Measurements from ENCODE around the gene SAE1.
"Not testable (repeated sequence)": the region's sequence is repeated elsewhere in the genome, so short reads cannot be mapped to it uniquely, and the experiment has no call there.

Gene SAE1

DNA sequence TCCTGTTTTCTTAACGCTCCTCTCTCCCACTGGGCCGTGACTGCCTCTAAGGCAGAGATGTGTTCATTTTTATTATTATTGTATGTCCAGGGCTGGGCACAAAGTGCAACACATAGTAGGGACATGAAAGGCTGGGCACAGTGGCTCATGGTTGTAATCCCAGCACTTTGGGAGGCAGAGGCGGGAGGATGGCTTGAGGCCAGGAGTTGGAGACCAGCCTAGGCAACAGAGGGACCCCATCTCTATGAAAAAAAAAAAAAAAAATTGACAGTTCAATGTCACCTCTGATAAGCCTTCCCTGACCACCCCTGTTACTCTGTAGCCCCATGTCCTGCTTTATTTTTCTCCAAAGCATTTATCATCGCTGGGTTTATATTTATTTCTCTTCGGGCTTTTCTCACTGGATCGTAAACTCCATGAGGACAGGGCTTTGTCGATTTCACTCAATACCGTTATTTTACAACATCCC lies 481 bp upstream of the SAE1 start:
- DNase-seq (ENCODE audit: low read depth): no peak

GRCh38 chr19:47132194-47132852 lies 1.7 kb downstream of the SAE1 start:
- no peak for DNase-seq (ENCODE audit: low read depth)

GRCh38 chr19:47133021-47133471 lies 2.4 kb downstream of the SAE1 start:
- DNase-seq (ENCODE audit: low read depth): no peak

DNA sequence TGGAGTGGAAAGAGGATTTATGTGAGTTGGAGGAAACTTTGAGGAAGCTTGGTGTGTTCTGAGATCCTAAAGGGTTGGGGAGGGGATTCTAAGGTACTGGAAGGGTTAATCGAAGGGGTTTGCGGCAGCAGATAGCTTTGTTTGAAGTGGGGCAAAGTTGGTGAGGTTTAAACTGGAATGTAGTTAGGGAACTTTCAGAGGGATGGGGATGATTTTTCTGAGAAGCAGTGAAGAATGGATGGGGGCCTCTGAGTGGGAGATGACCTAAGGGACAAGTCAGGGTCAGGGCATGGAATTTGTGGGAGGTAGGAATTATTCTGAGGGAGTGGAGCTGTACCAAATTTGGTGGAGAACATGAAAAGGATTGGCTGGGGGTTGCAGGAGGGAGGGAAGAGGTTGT lies 3.9 kb downstream of the SAE1 start:
- DNase-seq (ENCODE audit: low read depth): no peak

- DNase-seq (ENCODE audit: low read depth): no peak
Observed at GRCh38 chr19:47135156-47135555, 4.5 kb downstream of the SAE1 start.

DNA sequence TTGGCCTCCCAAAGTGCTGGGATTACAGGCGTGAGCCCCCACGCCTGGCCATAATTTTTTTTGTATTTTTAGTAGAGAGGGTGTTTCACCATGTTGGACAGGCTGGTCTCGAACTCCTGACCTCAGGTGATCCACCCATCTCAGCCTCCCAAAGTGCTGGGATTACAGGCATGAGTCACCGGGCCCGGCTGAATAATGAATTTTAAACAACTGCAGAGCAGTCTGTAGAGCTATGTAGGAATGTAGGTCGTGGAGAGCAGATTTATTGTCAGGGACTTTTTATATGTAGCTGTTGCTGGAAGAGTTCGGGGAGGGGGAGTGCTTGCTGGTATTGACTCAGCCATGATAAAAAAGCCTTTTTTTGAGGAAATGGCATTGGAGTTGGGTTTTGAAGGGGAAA lies 10.6 kb downstream of the SAE1 start:
- DNase-seq (ENCODE audit: low read depth): not testable (repeated sequence)

DNA sequence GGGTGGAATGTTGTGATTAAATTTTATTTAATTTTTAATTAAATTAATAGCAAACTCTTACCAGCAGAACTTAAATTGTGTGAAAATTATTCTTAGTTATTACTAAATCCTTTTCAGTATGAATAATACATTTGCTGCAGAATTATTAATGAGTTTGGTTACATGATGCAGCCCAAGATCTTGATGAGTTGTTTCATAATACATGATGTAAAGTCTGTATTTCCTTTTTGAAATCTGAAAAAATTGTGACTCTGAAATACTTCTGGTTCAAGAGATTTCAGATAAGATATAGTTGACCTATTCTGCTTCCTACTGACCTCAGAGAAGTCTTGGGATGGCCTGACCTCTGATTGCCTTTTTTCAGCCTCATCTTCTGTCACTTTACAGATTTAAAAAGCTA lies 11.1 kb downstream of the SAE1 start:
- DNase-seq (ENCODE audit: low read depth): no peak

DNA sequence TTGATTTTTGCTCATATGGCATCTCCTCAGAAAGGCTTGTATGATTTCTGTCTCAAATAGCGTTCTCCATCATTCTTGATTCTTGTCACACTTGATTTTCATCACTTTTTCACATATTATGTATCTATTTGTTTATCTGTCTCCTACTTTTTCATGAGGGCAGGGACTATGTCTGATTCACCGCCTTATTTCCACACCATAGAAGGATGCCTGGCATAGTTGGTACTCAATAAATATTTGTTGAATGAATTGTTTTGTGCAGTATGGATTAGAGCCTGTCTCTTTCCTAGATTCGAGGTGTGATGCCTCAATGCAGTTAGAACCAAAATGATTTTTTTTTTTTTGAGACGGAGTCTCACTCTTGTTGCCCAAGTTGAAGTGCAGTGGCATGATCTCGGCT lies 12.1 kb downstream of the SAE1 start:
- DNase-seq (ENCODE audit: low read depth): no peak

DNA sequence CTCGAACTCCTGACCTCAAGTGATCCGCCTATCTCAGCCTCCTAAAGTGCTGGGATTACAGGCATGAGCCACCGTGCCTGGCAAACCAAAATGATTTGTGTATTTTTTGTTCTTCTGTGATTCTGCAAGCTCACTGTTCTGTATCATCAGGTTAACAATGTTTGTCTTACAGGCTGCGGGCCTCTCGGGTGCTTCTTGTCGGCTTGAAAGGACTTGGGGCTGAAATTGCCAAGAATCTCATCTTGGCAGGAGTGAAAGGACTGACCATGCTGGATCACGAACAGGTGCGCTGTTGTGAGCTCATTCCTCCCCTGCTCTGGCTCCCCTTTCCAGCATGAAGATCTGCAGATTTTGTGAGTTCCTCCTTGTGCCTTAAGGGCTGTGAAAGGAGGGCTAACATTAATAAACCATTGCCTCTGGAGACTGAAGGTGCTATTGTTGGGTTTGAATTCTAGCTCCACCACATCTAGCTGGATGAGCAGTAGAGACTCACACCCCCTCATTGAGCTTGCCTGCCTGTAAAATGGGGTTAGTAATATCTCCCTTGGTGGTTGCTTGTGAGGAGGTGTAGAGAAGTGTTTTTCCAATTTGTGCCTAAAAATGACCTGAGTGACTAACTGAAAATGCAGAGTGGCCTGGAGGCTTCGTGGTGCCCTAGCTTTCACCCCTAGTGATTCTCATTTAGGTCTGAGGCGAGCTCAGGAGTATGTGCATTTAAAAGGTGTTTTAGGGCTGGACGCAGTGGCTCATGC lies 12.9 kb downstream of the SAE1 start:
- DNase-seq (ENCODE audit: low read depth): no peak

- DNase-seq (ENCODE audit: low read depth): no peak
Observed at GRCh38 chr19:47144630-47145029, 14.0 kb downstream of the SAE1 start.

GRCh38 chr19:47145639-47146486 lies 15.2 kb downstream of the SAE1 start:
- DNase-seq (ENCODE audit: low read depth): no peak

DNA sequence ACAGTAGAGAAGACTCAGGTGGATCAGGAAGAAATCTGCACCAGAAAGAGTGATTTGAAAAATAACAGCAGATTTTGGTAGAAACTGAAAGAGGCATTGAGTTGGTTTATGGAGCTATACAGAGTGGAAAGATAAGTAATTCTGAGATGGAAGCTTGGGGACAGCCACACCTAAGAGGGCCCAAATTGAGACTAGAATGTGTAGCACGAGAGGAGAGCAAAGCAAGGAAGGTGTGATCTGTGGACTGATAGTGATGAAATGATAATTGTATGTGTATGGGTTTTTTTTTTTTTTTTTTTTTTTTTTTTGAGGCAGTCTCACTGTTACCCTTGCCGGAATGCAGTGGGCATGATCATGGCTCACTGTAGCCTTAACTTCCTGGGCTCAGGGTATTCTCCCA lies 16.3 kb downstream of the SAE1 start:
- DNase-seq (ENCODE audit: low read depth): no peak

DNA sequence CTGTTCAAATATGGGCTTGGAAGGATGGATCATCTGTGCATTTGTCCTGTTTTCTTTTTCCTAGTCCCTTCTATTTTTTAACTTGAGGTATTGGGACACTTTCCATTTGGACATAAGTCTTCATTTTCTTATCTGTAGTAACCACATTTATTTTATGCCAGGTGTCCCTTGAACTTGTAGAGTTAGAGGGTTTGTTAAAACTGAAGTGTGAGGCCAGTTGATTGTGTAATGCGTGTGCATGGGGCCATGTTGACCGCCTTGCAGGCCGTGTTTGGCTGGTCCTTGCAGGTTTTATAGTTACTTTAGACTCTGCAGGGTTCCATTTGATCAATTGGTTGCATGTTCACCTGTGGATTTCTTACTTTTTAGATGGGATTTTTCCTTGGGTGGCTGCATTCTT lies 21.0 kb downstream of the SAE1 start:
- no peak for DNase-seq (ENCODE audit: low read depth)

- no peak for DNase-seq (ENCODE audit: low read depth)
Observed at GRCh38 chr19:47152205-47152604, 21.6 kb downstream of the SAE1 start.

DNA sequence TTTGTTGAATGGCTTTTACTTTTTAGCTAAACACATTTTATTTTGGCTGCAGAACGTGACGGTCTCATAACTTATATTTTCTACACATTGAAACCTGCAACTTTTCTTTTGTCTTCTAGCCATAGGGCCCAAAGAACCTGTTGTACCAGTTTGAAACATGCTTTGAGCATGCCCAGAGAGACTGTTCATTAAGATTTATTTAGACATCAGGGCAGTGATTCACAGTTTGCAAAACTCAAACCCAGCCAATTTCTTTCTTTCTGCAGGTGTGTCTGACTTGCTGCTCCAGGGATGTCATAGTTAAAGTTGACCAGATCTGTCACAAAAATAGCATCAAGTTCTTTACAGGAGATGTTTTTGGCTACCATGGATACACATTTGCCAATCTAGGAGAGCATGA lies 22.0 kb downstream of the SAE1 start:
- DNase-seq (ENCODE audit: low read depth): no peak

GRCh38 chr19:47153266-47153665 lies 22.6 kb downstream of the SAE1 start:
- DNase-seq (ENCODE audit: low read depth): no peak

GRCh38 chr19:47155148-47155547 lies 24.5 kb downstream of the SAE1 start:
- DNase-seq (ENCODE audit: low read depth): no peak

- DNase-seq (ENCODE audit: low read depth): no peak
Observed at GRCh38 chr19:47156861-47157430, 26.3 kb downstream of the SAE1 start.

- peak; percentile 12 for DNase-seq (ENCODE audit: low read depth)
Observed at GRCh38 chr19:47157431-47158321, 27.0 kb downstream of the SAE1 start.

DNA sequence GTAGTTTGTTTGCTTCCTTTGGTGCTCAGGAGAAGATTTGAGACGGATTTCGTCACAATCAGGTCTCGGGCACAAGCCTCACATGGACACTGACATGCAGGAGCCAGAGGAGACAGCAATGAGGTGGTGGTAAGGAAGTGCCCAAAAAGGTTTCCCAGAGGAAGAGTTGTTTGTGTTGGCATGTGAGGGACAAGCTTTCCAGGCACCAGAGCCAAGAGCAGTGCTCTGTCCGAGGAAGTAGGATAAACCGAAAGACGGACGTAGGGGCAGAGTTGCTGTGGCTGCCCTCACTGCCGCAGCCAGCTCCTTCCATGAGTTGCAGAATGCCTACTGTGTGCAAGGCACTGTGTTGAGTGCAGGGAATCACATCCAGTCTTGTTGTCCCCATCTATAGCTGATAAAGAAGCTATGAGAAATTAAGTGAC lies 27.7 kb downstream of the SAE1 start:
- DNase-seq (ENCODE audit: low read depth): no peak

DNA sequence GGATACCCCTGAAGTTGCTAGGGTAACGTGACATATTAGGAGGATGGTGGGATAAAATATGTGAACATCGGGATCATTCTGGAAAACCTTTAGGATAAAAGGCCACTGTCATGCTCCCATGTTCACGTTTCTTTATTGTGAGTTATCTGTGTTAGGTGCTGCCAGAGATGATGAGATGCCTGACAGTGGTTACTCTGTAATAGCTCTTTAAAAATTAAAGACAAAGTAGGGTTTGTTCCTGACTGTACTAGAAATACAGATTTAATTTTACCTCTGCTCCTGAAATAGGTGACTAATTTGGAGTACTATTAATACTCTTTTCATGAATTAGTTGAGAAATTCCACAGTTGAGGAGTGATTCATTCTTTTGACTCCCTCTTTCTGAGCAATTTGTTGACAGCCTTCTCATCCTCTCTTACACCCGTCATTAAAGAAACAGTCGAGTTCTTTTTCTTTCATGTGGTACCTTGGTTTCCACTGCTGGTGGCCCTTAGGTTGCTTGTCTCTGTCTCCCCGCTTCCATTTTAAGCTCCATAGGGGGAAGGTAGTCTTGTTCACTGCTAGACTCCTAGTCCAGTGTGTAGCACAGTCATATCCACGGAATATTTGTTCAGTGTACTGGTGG lies 28.4 kb downstream of the SAE1 start:
- DNase-seq (ENCODE audit: low read depth): peak; percentile 35

All from T-helper 22 cell (primary cell).